HEK293 (cell line): ENCODE data around the gene REST.

Experiments
- GLI4 ChIP-seq: fragments of 450-650 bp; formaldehyde crosslinking; IDR thresholded peaks from 2 replicates; pipeline ENCODE4 v1.5.1; 2016; ENCODE audit warnings: missing biosample characterization, missing genetic modification characterization
- MEIS1 ChIP-seq: sonication (generic); formaldehyde crosslinking; IDR thresholded peaks from 2 replicates; pipeline ENCODE4 v1.8.1; 2022; ENCODE audit warnings: missing genetic modification reagents, mild to moderate bottlenecking, borderline replicate concordance
- YY1 ChIP-seq: fragments of 450-650 bp; formaldehyde crosslinking; IDR thresholded peaks from 2 replicates; pipeline ENCODE4 v1.5.1; 2018; ENCODE audit warnings: missing biosample characterization, missing genetic modification characterization
- ZNF23 ChIP-seq: fragments of 450-650 bp; formaldehyde crosslinking; IDR thresholded peaks from 2 replicates; pipeline ENCODE4 v1.5.1; 2016; ENCODE audit warnings: missing biosample characterization, missing genetic modification characterization, borderline replicate concordance
- ZNF426 ChIP-seq: fragments of 450-650 bp; formaldehyde crosslinking; IDR thresholded peaks from 2 replicates; pipeline ENCODE4 v1.5.1; 2017; ENCODE audit warnings: missing biosample characterization, missing genetic modification characterization, mild to moderate bottlenecking, inconsistent platforms, moderate library complexity
- ZNF555 ChIP-seq: fragments of 450-650 bp; formaldehyde crosslinking; conservative IDR thresholded peaks from 2 replicates; pipeline ENCODE4 v1.5.1; 2017; ENCODE audit warnings: missing biosample characterization, mild to moderate bottlenecking, missing genetic modification characterization, inconsistent platforms
- ZSCAN5A ChIP-seq: fragments of 450-650 bp; formaldehyde crosslinking; IDR thresholded peaks from 2 replicates; pipeline ENCODE4 v1.5.1; 2016; ENCODE audit warnings: missing biosample characterization, missing genetic modification characterization
- TF ChIP-seq, protein P1 (sequence below): fragments of 450-650 bp; formaldehyde crosslinking; IDR thresholded peaks from 2 replicates; pipeline ENCODE4 v1.5.1; 2016; ENCODE audit warnings: missing biosample characterization, missing genetic modification characterization

- no peak for TF ChIP-seq MEIS1 (CRISPR knock-in tag)
- no peak for TF ChIP-seq ZNF555 (tag by site-specific recombination)
- TF ChIP-seq, protein P1, sequence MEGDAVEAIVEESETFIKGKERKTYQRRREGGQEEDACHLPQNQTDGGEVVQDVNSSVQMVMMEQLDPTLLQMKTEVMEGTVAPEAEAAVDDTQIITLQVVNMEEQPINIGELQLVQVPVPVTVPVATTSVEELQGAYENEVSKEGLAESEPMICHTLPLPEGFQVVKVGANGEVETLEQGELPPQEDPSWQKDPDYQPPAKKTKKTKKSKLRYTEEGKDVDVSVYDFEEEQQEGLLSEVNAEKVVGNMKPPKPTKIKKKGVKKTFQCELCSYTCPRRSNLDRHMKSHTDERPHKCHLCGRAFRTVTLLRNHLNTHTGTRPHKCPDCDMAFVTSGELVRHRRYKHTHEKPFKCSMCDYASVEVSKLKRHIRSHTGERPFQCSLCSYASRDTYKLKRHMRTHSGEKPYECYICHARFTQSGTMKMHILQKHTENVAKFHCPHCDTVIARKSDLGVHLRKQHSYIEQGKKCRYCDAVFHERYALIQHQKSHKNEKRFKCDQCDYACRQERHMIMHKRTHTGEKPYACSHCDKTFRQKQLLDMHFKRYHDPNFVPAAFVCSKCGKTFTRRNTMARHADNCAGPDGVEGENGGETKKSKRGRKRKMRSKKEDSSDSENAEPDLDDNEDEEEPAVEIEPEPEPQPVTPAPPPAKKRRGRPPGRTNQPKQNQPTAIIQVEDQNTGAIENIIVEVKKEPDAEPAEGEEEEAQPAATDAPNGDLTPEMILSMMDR (tag by site-specific recombination): no peak
- no peak for TF ChIP-seq GLI4 (tag by site-specific recombination)
- no peak for TF ChIP-seq ZNF426 (tag by site-specific recombination)
- no peak for TF ChIP-seq ZNF23
- TF ChIP-seq YY1 (tag by site-specific recombination): no peak
- TF ChIP-seq ZSCAN5A: no peak
These were observed 74.1 kb downstream of the REST start for GRCh38 chr4:56981795-56982201.
